HG03025 (cell line): Measurements from ENCODE around the gene ST7.

Experiments
- ATAC-seq: cut with Tn5 transposase; IDR thresholded peaks from one replicate; pipeline ENCODE4 v1.9.1; 2021; ENCODE audit warnings: mild to moderate bottlenecking, moderate library complexity; ENCODE audit not compliant: unreplicated experiment, low FRiP score

The ST7 gene

DNA sequence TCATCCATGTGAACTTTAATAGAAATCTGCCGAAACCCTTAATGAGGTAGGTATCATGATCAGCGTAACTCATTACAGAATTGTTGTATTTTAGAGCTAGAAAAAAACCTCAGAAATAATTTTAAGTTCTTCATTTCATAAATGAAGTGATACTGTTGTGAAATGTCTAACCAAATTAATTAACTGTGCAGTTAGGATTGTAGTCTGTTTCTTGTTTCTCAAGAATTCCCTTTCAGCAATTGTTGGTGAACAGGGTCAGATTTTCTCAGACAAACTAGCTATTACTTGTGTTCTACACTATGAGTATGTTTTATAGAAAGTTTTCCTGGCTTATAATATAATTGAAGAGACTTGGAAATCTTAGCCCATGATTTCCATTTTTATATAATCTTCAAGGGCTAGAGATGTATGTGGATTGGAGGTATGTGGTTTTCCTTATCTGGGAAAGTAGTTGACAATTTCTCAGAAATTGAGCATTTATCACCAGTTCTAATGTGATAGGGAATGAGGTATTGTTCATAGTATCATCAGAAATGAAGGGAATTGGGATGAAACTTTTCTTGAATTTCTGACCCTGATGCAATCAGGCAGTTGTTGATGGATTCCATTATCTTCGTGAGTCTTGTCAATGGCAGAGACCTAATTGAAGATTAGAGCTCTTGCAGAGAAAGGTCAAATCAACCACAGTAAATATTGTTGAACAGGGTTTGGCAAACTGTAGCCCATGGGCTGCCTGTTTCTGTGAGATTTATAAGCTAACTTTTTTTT is 55.0 kb downstream of the ST7 start:
- no peak for ATAC-seq

- ATAC-seq: no peak
These were observed 55.7 kb downstream of the ST7 start for GRCh38 chr7:117008886-117009531.

DNA sequence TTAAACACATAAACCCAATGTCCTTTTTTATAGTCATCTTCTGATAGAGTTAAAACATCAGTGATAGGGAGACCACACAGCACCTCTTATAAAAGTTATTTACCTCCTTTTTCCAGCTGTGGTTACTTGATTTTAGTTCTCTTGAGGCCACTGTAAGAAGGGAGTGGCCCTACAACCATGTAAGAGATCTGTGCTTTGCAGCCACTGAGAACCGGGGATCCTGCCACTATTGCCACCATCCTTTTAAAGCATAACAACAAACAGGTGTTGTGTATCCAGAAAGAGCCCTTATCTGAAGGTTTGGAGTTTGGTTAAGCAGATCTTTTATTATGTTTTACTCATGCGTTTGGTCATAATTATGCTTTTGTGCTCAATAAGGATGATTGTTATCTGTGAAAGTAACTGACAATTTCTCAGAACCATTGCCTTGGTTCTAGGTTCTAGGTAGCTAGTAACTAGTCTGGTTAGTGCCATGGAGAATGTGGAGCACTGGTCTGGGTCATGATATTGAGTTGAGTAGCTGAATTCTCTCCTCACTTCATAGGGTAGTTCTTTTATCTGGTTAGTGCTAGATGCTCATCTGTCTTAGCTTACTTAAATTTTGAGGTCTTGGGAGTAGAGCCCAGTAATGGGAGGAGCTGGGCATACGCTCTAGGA is 56.5 kb downstream of the ST7 start:
- no peak for ATAC-seq

DNA sequence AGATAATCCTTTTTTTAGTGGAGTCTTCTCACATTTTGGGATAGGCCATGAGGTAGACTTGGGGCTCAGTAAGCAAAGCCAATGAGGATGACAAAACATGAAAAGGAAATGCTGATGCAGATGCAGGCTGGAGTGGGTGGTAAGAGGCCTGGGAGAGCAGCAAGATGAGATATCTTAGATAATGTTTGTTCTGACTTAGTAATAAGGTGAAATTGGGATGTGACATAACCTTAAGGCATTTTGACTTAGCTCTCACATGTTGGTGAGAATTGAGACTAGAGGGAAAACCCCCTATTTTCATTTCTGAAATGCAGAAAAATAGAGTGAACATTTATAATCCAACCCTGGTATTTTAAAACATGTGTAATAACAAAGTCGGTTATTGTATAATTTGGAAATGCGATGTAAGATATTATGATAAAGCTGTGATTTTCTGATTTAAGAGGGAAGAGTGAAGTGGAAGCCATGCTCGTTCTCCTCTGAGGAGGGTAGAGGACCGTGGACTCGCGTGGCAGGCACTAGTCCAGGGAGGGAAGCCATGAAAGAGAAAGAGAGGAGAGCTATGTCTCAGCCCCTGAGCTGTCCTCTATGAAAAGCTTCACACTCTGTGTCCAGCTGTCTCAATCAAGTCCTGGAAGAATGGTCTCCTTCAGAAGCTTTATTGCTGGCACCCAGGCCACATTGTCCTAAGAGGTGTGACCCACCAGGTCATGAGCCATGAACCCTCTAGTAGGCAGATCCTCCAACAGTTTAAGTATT is 57.3 kb downstream of the ST7 start:
- peak; percentile 25 for ATAC-seq

- peak; percentile 90 for ATAC-seq
These were observed 58.3 kb downstream of the ST7 start for GRCh38 chr7:117011419-117012260.

DNA sequence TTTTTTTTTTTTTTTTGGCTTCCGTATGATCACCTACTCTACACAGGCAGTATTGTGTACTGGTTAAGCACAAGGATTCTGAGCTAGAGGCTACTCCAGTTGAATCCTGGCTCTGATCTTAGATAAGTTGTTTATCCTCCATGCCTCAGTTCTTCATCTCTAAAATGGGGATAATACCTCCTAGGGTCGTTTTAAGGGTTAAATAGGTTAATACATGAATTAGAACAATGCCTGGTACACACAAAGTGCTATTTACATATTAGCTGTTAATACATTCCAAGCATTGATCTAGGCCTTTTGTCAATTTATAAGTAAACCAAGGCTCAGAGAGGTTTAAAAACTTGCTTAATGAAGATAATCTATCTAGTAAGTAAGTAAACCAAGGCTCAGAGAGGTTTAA is 59.0 kb downstream of the ST7 start:
- ATAC-seq: peak; percentile 5

DNA sequence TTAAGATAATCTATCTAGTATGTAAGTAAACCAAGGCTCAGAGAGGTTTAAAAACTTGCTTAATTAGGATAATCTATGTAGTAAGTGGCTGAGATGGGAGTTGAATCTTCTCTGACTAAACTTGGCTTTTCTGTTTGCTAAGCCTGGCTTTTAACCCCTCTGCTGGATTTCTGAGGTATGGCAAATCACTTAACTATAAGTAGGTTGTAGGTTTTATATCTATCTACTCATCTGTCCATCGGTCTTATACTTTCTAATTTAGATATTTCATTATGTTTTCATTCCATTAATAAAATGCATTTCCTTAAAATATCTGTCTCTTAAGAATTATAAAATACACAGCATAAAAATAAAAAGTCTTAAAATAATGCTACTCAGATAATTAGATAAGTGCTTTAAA is 59.4 kb downstream of the ST7 start:
- ATAC-seq: no peak

- no peak for ATAC-seq
These were observed 60.9 kb downstream of the ST7 start for GRCh38 chr7:117014099-117014656.

- ATAC-seq: no peak
These were observed 61.4 kb downstream of the ST7 start for GRCh38 chr7:117014673-117015133.

DNA sequence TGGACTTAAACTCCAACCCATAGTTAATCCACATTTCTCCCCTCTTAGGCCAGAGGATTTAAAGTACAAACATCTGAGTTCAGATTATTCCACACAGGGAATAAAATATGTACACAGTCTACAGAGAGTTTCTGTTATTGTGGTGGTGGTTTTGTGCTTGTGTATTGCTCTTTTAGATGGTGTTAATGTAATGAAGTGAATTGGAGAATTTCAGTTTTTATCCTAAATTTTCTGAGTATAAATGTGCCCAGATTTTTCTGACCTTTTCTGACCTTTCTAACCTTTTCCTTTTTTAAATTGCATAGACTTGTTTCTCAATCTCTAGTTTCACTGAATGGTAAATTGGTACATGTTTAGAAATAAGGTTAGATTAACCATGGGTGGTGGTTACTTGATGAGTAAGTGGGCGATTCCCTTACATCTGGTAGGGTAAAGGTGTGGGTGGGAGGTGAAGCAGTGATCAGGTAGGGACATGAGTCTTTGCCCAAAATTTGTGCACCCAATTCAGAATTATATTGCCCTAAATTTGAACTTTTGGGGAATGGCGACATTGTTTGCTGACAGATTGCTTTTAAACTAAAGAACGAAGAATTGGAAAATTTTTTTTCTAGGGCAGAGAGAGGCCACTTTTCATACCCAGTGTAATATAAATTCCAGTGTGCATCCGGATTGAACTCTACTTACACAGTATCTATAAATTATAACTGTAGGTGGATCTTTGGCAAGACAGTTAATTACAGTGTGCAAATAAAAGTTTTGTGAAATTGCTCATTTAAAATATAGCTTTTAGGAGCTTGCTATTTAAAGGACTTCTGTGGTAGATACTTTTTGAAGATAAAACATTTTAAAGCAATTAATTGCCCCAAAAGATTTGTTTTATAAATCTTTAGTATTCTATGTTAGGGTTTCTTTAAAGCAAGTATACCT is 62.2 kb downstream of the ST7 start:
- no peak for ATAC-seq

GRCh38 chr7:117017017-117017451 is 63.7 kb downstream of the ST7 start:
- ATAC-seq: no peak

DNA sequence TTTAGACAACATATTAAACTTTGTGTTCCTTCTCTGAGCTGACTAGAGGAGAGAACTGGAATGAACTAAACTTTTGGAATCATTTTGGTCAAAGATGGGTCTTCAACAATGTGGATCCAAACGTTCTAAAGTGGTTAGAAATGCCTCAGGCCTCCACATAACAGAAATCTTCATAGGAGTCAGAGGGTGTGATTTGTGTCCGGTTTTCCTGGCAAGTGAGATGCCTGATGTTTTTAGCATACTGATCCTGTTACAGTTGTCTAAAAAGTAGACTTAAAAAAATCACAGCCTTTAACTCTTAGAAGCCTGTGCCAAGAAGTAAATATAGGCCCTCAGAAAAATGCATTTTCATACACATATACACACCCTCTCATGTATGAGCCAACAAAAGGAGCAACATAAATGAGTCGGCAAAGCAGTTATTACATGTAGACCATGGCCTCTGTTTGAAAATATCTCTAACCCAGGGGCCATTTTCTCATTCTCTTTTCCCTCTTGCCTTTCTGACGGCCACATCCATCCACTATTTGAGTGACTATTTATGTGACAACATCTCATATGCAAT is 64.5 kb downstream of the ST7 start:
- ATAC-seq: no peak

DNA sequence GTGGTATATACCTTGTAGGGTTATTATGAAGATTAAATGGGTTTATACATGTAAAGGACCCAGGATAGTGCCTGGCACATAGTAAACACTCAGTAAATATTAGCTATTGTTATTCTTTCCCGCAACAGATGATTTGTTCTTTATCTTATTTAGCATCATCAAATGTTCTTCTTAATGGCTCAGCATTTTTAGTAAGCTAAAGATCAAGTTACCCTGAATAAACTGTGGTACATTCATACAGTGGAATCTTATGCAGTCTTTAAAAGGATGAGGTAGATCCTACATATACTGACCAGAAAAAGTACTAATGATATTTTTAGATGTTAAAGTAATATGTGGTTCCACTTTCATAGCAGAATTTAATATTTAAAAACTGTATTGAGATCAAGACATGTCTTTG is 65.4 kb downstream of the ST7 start:
- no peak for ATAC-seq

- no peak for ATAC-seq
These were observed 66.0 kb downstream of the ST7 start for GRCh38 chr7:117019287-117019686.

GRCh38 chr7:117019786-117020590 is 66.7 kb downstream of the ST7 start:
- no peak for ATAC-seq

GRCh38 chr7:117020591-117020973 is 67.3 kb downstream of the ST7 start:
- no peak for ATAC-seq

DNA sequence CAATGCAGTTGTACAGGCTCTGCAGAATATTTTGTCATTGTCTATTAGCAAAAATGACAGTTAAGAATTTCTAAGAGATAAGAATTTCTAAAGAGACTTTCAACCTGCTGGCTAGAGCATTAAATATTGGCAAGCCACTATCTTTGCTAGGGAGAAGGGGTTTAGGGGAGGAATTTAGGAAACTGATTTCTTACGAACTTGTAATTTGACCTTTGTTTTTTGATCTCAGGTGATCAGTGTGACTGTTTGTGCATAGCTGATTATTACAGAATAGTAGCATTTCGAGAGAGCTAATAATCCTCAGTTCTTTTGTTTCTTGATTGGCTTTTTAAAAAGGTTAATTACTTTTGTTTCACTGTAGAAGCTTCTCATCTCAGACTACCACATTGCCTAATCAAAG is 68.1 kb downstream of the ST7 start:
- ATAC-seq: no peak
